NCI-H2196 treated with DMSO at 0.1 percent for 48 hours (cell line): ENCODE results near the gene HSPA12A.
"Not testable (repeated sequence)": the region's sequence is repeated elsewhere in the genome, so short reads cannot be mapped to it uniquely, and the experiment has no call there.

Experiments used
- DNase-seq: peaks from one replicate; lab custom pipeline; 2025; ENCODE audit not compliant: unreplicated experiment; lab: John Stamatoyannopoulos, UW

HSPA12A gene

DNA sequence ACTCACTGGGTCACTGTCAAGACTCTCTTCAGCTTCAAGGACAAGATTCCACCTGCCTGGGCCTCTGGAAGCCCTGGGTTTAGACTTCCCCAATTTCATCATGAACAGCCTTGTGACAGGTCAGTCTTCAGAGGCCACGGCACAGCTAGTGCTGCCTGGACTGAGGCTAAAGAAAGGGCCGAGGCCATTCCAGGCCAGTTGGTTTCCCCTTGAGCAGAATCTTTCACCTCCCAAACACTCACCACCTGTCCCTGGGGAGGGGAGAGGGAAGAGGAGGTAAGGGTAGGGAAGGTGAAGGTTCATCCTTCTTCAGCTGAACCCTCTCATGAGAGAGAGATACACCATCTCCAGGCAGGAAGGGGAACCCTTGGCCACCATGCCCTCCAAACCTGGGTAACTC is 24.3 kb downstream of the HSPA12A start:
- DNase-seq, result no peak

DNA sequence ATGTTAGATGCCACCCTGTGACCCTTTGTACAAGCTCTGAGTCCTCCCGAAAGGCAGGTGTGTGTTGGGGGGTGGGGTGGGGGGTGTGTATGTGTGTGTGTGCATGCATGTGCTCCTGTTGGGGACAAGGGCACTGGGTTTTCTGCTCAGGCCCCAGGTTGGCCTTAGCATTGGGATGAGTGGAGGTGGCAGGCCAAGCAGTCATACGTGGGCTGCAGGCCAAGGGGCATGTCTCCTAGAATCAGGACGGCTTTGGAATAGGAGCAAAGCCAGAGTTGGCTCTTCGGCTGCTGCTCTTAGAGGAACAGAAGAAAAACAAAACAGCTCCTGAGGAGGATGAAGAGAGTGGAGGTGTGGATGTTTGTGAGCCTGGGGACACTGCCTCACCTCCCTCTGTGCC is 26.0 kb downstream of the HSPA12A start:
- DNase-seq, result no peak

DNA sequence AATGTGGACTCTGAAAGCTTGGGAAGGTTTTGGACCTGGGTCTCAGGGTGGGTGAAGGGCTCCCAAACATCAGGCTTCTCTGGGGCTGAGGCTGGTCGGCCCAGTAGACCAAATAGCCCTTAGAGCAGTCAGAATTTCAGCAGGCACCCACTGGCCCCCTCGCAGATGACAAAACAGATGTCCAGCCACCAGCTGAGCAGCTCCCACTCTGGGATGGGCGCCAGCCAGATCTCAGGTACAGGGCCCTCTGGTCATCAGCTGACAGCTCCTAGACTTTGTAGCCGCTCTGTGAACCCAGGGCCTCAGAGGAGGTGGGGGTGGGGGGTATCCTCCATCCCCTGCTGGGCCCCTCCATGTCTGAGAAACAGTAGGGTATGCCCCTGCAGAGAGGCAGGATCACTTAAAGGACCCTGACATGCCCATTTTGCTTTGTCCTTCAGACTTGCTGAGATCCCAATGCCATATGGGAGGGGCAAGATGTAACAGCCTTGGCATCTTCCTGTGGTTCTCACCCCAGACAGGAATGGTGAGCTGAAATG is 26.5 kb downstream of the HSPA12A start:
- DNase-seq, result no peak

DNA sequence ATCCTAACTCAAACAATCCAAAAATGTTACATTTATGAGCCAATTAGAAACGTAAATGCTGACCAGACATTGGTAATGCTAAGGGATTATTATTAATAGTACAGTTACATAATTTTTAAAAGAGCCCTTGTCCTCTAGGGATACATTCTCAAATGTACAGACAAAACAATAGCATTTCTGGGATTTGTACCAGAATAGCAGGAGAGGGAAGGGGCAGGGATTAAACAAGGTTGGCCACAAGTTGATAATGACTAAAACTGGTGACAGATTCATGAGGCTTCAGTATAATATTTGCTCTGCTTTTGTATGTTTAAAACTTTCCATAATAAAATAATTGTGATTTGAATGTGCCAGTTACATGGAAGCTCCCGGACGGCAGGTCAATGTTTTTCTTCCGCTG is 27.0 kb downstream of the HSPA12A start:
- no peak for DNase-seq

DNA sequence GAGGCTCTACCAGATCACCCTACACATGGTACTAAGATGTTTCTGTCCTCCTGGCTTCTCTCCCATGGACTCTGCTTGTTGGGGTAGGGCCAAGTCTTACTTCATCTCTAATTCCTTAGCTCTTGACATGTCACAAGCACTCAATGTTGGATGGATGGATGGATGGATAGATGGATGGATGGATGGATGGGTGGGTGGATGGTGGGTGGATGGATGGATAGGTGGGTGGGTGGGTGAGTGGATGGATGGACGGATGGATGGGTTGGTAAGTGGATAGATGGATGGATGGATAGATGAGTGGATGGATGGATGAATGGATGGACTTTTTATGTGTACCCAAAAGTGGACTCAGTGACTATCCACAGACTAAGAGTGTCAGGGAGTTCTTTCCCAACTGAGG is 28.5 kb downstream of the HSPA12A start:
- DNase-seq, result no peak

DNA sequence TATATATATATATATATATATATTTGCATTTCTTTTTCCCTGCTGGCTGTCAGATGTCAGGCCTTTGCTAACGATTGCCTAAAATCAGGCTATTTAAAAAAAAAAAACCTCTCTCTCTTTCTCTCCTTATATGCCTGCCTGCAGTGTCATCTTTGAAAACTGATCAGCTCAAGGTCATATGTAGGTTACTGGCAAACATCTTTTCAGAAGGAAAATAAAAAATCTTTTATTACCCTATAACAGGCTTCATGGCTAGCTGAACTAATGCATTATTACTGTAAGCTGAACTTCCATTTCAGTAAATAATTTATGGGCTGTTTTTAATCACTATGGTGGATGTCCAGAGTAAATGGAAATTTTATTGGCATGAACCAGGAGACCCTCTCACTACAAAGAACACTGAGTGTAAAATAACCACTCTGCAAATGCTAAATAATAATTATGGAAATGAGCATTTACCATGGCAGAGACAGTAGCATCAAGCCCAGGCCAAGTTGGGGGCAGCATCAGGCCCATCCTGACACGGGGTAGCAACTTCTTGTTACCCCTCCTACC is 29.3 kb downstream of the HSPA12A start:
- DNase-seq, result no peak

DNA sequence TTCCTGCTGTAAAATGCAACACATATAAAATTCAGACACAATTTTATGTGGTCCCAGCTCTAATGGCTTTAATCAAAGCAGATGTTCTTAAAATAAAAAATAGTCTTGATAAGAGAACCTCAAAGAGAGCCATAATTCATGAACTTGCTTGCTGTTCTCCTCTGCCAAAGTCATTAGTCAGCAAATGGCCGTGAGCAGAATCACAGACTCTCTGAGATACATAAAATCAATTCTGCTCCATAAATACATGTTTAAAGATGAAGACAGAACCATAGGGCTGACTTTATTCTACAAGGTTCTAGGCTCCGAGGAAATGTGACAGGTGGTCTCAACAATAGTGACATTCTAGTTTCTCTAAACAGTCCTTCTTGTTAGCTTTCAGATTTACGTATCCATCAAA is 29.8 kb downstream of the HSPA12A start:
- DNase-seq, result no peak

DNA sequence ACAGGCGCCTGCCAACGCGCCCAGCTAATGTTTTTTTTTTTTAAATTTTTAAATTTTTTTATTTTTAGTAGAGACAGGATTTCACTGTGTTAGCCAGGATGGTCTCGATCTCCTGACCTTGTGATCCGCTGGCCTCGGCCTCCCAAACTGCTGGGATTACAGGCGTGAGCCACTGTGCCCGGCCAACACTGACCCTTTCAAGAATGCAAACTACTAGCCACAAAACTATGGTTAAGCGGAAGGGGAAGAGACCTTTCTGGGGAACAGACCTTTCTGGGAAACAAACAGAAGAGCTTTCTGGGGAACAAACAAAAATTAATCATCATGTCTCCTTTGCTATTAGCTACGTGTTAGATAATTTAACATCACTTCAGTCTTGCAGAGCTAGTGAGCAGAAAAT is 30.6 kb downstream of the HSPA12A start:
- not testable (repeated sequence) for DNase-seq

DNA sequence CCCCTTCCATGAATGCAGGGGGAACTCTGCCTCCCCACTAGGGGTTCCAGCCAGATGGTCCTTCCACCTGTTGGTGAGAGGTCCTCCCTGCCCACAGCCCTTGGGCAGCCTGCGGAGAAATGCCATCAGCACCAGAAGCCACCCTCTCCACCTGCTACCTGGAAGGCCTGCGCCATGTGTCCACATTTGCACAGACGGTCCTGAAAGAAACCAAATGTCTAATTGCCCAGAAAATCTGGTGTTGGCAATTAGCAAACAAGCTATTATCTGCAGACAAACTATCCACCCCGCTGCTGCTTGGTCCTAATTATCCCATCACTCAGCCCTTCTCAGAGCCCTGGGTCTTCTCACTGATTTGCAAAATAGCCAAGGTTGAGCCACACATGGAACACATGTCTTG is 32.3 kb downstream of the HSPA12A start:
- no peak for DNase-seq

DNA sequence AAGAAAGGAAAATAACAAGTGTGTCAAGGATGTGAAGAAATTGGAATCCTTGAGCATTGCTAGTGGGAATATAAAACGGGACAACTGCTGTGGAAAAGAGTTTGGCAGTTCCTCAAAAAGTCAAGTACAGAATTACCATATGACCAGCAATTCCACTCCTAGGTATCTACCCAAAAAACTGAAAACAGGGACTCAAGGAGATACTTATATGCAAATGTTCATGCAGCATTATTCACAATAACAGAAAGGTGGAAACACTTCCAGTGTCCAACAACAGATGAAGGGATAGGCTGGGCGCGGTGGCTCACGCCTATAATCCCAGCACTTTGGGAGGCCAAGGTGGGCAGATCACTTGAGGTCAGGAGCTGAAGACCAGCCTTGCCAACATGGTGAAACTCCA is 33.5 kb downstream of the HSPA12A start:
- DNase-seq, result no peak

DNA sequence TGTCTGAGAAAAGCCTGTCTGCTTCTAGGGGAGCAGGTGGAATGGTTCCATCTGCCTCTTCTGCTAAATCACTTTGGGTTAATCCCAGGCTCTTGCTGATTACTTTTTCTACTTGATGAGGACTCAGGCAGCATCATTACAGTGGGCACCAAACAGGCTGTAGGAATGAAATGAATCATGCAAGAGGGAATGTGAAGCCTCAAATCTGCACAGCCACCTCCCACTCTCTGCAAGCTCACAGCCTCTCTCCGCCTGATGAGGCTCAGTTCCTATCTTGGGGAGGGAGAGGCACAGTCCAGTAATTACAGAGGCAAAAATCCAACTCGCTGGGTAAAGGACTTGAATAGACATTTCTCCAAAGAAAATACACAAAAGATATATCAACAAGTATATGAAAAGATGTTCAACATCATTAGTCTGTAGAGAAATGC is 34.0 kb downstream of the HSPA12A start:
- DNase-seq, result no peak

DNA sequence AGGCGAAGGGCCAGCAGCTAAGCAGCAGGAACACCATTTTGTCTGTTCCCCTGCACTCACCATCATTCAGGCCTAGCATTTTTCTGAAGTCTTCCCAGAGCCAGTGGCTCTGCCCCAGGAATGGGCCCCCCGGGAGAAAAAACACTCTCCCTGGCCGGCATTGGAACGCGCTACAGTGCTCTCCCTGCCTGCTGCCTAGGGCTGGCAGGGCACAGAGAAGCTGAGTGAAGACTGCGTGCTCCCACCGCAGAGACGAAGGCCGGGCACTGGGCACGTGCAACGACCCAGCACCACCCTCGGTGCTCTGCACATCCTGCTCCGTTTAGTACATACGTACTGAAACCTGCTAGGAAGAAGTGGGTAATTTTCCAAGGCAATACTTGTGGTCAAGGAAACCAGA is 34.4 kb downstream of the HSPA12A start:
- no peak for DNase-seq

DNA sequence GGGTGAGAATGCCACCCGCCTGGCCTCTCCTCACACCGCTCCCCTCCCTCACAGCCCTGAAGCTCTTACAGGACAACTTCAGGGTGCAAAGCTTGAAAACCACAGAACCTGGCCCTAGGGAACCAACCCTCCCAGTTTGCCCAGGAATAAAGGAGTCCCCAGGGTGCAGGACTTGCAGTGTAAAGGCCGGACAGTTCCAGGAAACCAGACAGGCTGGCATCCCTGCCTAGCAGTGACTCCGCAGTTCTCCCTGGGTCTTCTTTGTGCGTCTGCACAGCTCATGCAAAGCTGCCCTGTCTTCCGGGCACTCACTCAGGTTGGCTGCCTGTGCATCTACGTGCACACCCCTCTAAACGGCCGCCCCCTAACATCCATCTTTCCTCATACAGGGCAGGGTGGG is 36.1 kb downstream of the HSPA12A start:
- DNase-seq, result no peak

DNA sequence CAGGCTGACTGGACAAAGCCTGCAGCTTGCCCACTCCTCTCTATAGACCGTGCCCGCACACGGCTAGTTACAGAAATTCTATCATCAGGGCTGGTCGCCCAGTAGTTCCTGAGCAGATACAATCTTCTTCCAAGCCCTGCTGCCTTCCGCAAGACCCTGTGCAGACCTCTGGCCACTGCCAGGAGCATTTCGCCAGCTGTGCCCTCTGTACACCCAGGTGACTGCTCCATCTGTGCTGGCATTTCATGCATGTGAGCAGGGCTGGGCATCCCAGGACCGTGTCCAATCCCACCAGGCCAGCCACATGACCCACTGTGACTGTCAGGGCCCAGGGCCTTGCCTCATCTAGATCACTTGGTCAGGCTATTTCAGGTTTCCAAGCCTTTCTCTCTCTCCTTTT is 36.9 kb downstream of the HSPA12A start:
- DNase-seq, result no peak

DNA sequence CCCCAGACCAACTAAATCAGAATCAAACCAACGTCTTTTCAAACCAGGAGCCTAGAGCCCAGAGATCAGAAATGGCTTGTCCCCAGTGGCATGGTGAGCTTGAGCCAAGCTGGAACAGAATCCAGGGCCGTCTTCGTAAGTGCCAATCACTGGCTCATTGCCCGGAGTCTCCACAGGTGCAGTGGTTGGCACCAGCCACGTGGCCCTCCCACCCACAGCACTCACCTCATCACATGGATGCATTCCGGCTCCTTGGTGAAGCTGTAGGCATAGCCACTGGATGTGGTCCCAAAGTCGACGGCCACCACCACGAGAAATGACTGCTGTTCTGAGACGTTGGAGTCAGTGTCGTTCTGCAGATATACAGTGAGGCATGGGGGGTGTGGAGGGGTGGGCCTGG is 37.4 kb downstream of the HSPA12A start:
- DNase-seq, result no peak

DNA sequence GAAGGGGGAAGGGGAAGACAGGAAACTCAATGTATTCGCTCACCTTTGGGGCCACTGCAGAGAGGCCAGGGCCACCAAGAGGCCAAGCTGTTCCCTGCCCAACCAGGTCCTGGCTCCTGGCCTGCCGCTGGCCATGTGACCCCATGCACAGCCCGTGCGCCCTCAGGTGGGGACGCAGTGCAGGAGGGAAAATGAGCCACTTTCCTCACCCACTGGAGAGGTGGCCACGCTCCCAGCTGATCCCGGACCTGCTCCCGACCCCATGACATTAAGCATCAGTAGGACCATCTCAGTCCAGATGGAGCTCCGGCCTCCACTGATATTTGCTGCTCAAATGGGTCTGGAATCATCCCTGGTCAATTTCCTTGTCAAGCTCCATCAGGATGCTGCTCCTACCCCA is 40.2 kb downstream of the HSPA12A start:
- no peak for DNase-seq

DNA sequence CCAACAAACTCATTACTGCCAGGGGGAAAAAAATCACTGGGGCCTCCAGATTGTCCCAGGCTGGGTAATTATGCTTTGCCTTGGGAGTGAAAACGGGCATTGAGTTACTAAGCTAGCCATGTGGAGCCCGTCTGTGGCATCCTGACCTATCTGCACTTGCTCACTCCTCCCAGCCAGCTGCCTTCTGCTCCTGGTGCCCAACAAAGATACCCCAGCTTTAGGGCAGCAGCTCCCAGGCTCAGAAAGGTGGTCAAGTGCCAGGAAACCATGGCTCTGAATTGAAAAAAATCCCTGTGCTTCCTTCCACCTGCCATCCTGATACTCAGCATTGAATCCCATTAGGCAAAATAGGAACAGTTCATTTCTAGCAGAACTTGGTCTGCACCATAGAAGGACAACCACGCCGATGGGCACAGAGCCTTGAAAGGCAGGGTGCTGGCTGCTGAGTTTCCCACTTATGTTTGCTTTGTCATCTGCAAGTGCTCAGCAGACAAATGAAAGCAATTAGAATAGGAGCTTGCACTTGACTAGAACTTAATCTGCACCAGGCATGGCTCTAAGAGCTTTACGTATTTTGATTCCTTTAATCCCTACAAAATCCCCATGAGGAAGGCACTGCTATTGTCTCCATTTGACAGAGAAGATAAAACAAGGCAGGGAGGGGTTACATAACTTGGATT is 42.8 kb downstream of the HSPA12A start:
- no peak for DNase-seq

DNA sequence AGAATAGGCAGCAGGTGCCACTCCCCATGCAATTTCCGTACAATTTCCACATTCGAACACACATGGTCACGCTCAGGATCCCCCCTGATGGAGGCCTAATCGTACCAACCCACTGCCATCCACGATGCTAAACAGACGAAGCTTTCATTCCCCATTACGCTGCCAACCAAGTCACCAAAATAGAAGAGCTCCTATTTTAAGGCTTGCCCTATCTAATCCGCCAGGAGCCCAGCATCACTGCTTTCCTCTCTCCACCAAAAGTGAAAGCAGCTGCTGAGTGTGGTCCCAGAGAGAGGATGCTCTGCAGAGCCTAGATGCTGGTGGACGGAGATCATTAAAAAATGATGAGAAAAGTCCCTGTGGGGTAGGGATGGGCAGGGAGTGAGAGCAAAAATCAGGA is 43.3 kb downstream of the HSPA12A start:
- DNase-seq, result no peak

DNA sequence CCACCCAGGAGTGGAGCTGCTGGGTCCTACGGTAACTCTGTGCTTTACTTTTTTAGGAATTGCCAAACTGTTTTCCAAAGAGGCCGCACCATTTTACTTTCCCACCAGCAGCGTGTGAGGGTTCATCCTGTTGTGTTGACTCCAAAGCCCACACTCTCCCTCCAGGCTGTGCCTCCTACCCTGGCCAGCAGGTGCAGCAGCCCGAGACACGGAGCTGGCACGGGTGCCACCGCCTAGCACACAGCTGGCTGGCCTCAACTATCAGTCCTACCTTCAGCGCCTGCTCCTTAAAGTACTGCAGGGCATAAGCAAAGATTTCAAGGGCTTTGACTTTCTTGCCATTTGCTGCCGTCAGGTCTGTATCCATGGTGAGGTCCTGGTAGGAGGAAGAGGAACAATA is 44.0 kb downstream of the HSPA12A start:
- no peak for DNase-seq

DNA sequence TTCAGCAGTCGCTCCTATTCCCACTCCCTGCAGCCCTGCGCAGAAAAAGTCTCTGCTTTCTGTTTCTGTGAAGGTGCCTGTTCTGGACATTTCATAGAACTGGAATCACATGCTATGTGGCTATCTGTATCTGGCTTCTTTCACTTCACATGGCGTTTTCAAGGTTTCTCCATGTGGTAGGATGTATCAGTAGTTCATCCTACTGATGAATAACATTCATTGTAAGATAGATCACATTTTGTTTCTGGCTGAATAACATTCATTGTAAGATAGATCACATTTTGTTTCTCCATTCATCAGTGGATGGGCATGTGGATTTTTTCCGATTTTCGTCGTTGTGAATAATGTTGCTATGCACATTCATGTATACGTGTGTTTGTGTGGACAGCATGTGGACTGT is 44.5 kb downstream of the HSPA12A start:
- DNase-seq, result no peak

DNA sequence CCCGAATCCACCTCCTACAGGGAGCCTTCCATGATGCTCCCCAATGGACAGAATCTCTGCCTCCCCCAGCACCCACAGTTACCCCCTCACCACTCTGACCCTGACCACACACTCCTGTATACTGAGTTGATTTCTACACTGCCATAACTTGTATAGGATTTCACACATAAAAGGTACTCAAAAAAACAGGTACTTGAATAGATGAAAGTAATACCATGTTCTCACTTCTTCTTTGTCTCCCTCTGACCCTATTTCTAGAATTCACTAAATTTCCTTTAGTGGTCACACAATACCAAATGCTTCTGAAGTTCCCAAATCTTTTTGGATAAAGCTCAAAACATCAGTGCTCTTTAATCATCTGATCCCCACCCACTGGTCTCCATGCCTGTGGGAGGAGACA is 45.4 kb downstream of the HSPA12A start:
- DNase-seq, result no peak

DNA sequence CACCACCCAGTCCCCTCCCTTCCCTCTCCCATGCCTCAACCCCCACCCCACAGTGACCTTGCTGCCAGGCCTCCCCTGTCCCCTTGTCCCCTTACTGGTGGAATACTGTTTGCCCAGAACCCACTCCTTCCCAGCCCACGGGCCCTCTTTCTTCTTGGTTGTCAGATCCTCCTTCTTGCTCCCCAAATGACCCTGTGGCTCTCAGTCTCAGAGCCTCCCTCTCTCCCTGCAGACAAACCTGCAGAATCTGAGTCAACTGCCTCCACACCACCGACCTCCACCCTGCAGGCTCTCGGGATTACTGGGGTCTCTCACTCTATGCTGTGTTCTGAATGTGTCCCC is 47.5 kb downstream of the HSPA12A start:
- no peak for DNase-seq

DNA sequence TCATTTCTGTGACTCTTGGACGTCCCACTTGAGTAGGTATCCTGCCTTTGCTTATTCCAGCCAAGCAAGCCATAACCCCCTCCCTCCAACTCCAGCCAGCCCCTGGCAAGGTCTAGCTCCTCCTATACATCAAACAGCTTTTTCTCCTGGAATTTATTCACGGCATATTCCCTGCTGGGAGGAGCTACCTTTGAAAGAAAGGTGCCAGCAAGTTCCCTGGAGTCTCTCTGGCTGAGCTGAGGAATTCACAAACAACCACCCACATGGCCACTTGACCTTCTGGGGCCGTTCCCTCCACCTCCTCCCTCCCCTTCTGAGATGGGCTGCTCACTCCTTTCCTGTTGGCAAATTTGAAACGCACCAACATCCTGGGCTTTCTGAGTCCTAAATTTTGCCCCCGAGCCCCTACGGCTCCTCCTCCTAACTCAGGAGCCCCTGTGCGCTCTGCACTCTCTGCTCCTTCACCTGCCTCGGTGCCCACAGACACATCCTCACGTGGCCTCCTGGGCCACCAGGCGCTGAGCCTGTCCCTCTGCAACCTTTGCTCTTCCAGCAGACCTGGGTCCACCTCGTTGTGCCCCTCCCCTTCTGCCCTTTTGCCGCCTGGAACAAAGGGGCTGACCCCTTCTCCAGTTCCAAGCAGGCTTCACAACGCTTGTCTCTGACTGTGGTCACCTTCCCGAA is 48.0 kb downstream of the HSPA12A start:
- no peak for DNase-seq
